Activated B cell treated with CpG ODN at 0.5 μM for 24 hours (primary cell): ENCODE data around the gene BNIP3. TPM values are rescaled to one million over a fixed set of nuclear protein-coding genes. Genes with fewer than 3 reads are reported as not detected.
"Not testable (repeated sequence)": the region's sequence is repeated elsewhere in the genome, so short reads cannot be mapped to it uniquely, and the experiment has no call there.

Experiments
- ATAC-seq: fragments of 200-7000 bp; cut with Tn5 transposase; one replicate; pipeline ENCODE4 v1.10.0; 2021; ENCODE audit warnings: low read depth, mild to moderate bottlenecking, moderate library complexity
- CTCF ChIA-PET: fragments of 350-600 bp; sonication (Branson Sonifier 250); formaldehyde crosslinking; loops from one replicate; lab custom pipeline; 2021; ENCODE audit warnings: antibody characterized with exemption; lab: Charles Lee
- POLR2A ChIA-PET: fragments of 350-600 bp; sonication (Branson Sonifier 250); formaldehyde crosslinking; loops from one replicate; lab custom pipeline; 2021; ENCODE audit warnings: antibody characterized with exemption; lab: Charles Lee
- DNase-seq: peaks from one replicate; pipeline ENCODE4 v3.0.0; 2022
- H3K27ac Mint-ChIP-seq: one replicate; pipeline ENCODE4 v1.8.0; 2020; ENCODE audit warnings: mixed read lengths
- H3K27me3 Mint-ChIP-seq: one replicate; pipeline ENCODE4 v1.8.0; 2021; ENCODE audit warnings: mixed read lengths
- H3K36me3 Mint-ChIP-seq: one replicate; pipeline ENCODE4 v1.8.0; 2021; ENCODE audit warnings: low read depth, mixed read lengths
- H3K4me1 Mint-ChIP-seq: one replicate; pipeline ENCODE4 v1.8.0; 2021; ENCODE audit warnings: mixed read lengths
- H3K4me3 Mint-ChIP-seq: one replicate; pipeline ENCODE4 v1.8.0; 2020; ENCODE audit warnings: mild to moderate bottlenecking, mixed read lengths
- H3K9me3 Mint-ChIP-seq: one replicate; pipeline ENCODE4 v1.8.0; 2020; ENCODE audit warnings: mixed read lengths
- CTCF ChIP-seq: fragments of 200-600 bp; IDR thresholded peaks from one replicate; pipeline ENCODE4 v1.8.0; 2022; ENCODE audit warnings: antibody characterized with exemption, mild to moderate bottlenecking
- intact Hi-C: fragments of 100-400 bp; cut with micrococcal nuclease; formaldehyde crosslinking; loops from one replicate; pipeline ENCODE4 v1.15.1; 2024
- total RNA-seq: library from RNA; stranded (reverse); gene quantifications from 2 replicates; pipeline ENCODE4 v1.2.3, GENCODE V29; 2022

BNIP3 gene
- total RNA-seq, 1 donor from 2014 or later = 10.6 TPM

GRCh38 chr10:131925011-131925649, 56.6 kb downstream of the BNIP3 start:
- no peak for TF ChIP-seq CTCF
- Mint-ChIP-seq H3K27me3 (no peaks in the 10 kb centered on the region), H3K36me3 (peaks cover 25% of the 10 kb centered on the region), H3K4me1 (peaks cover 76% of the 10 kb centered on the region), H3K27ac (peak overlapping the region; percentile 50), H3K9me3 (peaks cover 5% of the 10 kb centered on the region), H3K4me3 (no peak overlapping the region)
- no peak for ATAC-seq
- CTCF ChIA-PET = no interaction called here
- intact Hi-C loops = loop anchor here (1.0 kb wide), 1 partner anchor 40 kb away; no protein-coding TSS in a partner anchor
- POLR2A ChIA-PET = no interaction called here
- DNase-seq = no peak

- H3K4me1 Mint-ChIP-seq = peaks cover 67% of the 10 kb centered on the region
- H3K4me3 Mint-ChIP-seq = no peak overlapping the region
- H3K9me3 Mint-ChIP-seq = peaks cover 5% of the 10 kb centered on the region
- intact Hi-C loops = no loop called here
- ChIA-PET CTCF (no interaction called here), POLR2A (no interaction called here)
- DNase-seq = no peak
- no peaks in the 10 kb centered on the region for H3K27me3 Mint-ChIP-seq
- ATAC-seq = no peak
- peaks cover 15% of the 10 kb centered on the region for H3K36me3 Mint-ChIP-seq
- TF ChIP-seq CTCF = no peak
- no peak overlapping the region for H3K27ac Mint-ChIP-seq
Observed at GRCh38 chr10:131923038-131923756, 58.5 kb downstream of the BNIP3 start.

GRCh38 chr10:131921184-131921583, 60.5 kb downstream of the BNIP3 start:
- H3K27me3 Mint-ChIP-seq = no peaks in the 10 kb centered on the region
- H3K4me1 Mint-ChIP-seq = peaks cover 51% of the 10 kb centered on the region
- intact Hi-C loops = no loop called here
- ChIA-PET CTCF (no interaction called here), POLR2A (interaction anchor here (0.8 kb wide), 1 partner anchor 61 kb away, joined by 3 read pairs; the partner anchor contains the start of gene BNIP3)
- TF ChIP-seq CTCF = no peak
- H3K36me3 Mint-ChIP-seq = peaks cover 10% of the 10 kb centered on the region
- H3K4me3 Mint-ChIP-seq = peak overlapping the region; percentile 53
- peaks cover 5% of the 10 kb centered on the region for H3K9me3 Mint-ChIP-seq
- ATAC-seq (peak; percentile 96), DNase-seq (no peak)
- peak overlapping the region; percentile 84 for H3K27ac Mint-ChIP-seq

- intact Hi-C loops = no loop called here
- Mint-ChIP-seq H3K4me3 (no peak overlapping the region), H3K36me3 (peaks cover 10% of the 10 kb centered on the region), H3K4me1 (peaks cover 48% of the 10 kb centered on the region), H3K27ac (peak overlapping the region; percentile 84), H3K9me3 (peaks cover 5% of the 10 kb centered on the region), H3K27me3 (no peaks in the 10 kb centered on the region)
- CTCF ChIA-PET = no interaction called here
- POLR2A ChIA-PET = interaction anchor here (0.8 kb wide), 1 partner anchor 61 kb away, joined by 3 read pairs; the partner anchor contains the start of gene BNIP3
- TF ChIP-seq CTCF = no peak
- ATAC-seq (no peak), DNase-seq (no peak)
Observed at GRCh38 chr10:131920693-131921092, 61.0 kb downstream of the BNIP3 start.

GRCh38 chr10:131920151-131920550, 61.6 kb downstream of the BNIP3 start:
- H3K36me3 Mint-ChIP-seq = peaks cover 5% of the 10 kb centered on the region
- CTCF ChIA-PET = no interaction called here
- H3K27ac Mint-ChIP-seq = no peak overlapping the region
- intact Hi-C loops = no loop called here
- peaks cover 43% of the 10 kb centered on the region for H3K4me1 Mint-ChIP-seq
- no peaks in the 10 kb centered on the region for H3K27me3 Mint-ChIP-seq
- ATAC-seq = no peak
- no peak overlapping the region for H3K4me3 Mint-ChIP-seq
- TF ChIP-seq CTCF = no peak
- DNase-seq = no peak
- POLR2A ChIA-PET = no interaction called here
- peaks cover 4% of the 10 kb centered on the region for H3K9me3 Mint-ChIP-seq

GRCh38 chr10:131919461-131919860, 62.3 kb downstream of the BNIP3 start:
- H3K36me3 Mint-ChIP-seq, ATAC-seq, H3K4me3 Mint-ChIP-seq, DNase-seq, CTCF ChIA-PET, H3K27ac Mint-ChIP-seq, intact Hi-C loops, H3K27me3 Mint-ChIP-seq, H3K9me3 Mint-ChIP-seq, POLR2A ChIA-PET: not testable (repeated sequence)
- H3K4me1 Mint-ChIP-seq = peaks cover 38% of the 10 kb centered on the region
